DND-41 (cell line): Measurements from ENCODE around the gene CLRN3.
A peak's percentile ranks its signal among the peaks of the same experiment; 100 is the strongest.

Source experiments
- ATAC-seq: fragments of 200-7000 bp; cut with Tn5 transposase; 3 replicates; pipeline ENCODE4 v1.9.1; 2021; ENCODE audit warnings: low read depth; ENCODE audit not compliant: insufficient read depth
- DNase-seq: peaks from one replicate; pipeline ENCODE4 v3.0.0-alpha.2; 2020
- H2AFZ ChIP-seq: 2 replicates; pipeline ENCODE4 v1.6.0; 2012; ENCODE audit warnings: low read depth, low read length
- H3K27ac ChIP-seq: 2 replicates; pipeline ENCODE4 v1.5.1; 2012; ENCODE audit warnings: low read length, inconsistent platforms
- H3K27me3 ChIP-seq: fragments of 200-600 bp; sonication (generic); 2 replicates; pipeline ENCODE4 v1.6.0; 2012; ENCODE audit warnings: low read length, mild to moderate bottlenecking, inconsistent platforms; ENCODE audit not compliant: insufficient read depth, poor library complexity
- H3K36me3 ChIP-seq: 2 replicates; pipeline ENCODE4 v1.5.1; 2012; ENCODE audit warnings: low read length, inconsistent platforms; ENCODE audit not compliant: insufficient read depth
- H3K4me1 ChIP-seq: 2 replicates; pipeline ENCODE4 v1.5.1; 2012; ENCODE audit warnings: mild to moderate bottlenecking, low read length; ENCODE audit not compliant: insufficient read depth
- H3K4me2 ChIP-seq: 2 replicates; pipeline ENCODE4 v1.6.0; 2012; ENCODE audit warnings: mild to moderate bottlenecking, moderate library complexity, low read length, inconsistent platforms; ENCODE audit not compliant: insufficient read depth
- H3K4me3 ChIP-seq, 2 experiments: fragments of 200-600 bp in 1 of 2; shearing (Covaris generic) in 1 of 2; 2 replicates each; pipeline ENCODE4 v1.5.1; 2012 to 2016; ENCODE audit warnings: inconsistent platforms in 2 of 2, low read length in 2 of 2, mild to moderate bottlenecking in 2 of 2, low read depth in 1 of 2, moderate library complexity in 1 of 2
- H3K79me2 ChIP-seq: 2 replicates; pipeline ENCODE4 v1.6.0; 2012; ENCODE audit warnings: low read length, inconsistent platforms; ENCODE audit not compliant: insufficient read depth
- H3K9ac ChIP-seq: 2 replicates; pipeline ENCODE4 v1.6.0; 2012; ENCODE audit warnings: low read depth, mild to moderate bottlenecking, inconsistent platforms, low read length, moderate library complexity
- H3K9me3 ChIP-seq: 2 replicates; pipeline ENCODE4 v1.5.1; 2012; ENCODE audit warnings: low read length, moderate library complexity, mild to moderate bottlenecking, inconsistent platforms; ENCODE audit not compliant: insufficient read depth, severe bottlenecking
- H4K20me1 ChIP-seq: 2 replicates; pipeline ENCODE4 v1.6.0; 2012; ENCODE audit warnings: low read length; ENCODE audit not compliant: insufficient read depth
- EZH2 ChIP-seq: IDR thresholded peaks from 3 replicates; pipeline ENCODE4 v1.6.1; 2012; ENCODE audit warnings: borderline replicate concordance, low read depth, mild to moderate bottlenecking, moderate library complexity, low read length, inconsistent platforms; ENCODE audit not compliant: severe bottlenecking
- TF ChIP-seq, protein P1 (sequence below): IDR thresholded peaks from 2 replicates; pipeline ENCODE4 v1.5.1; 2012; ENCODE audit warnings: borderline replicate concordance, low read length, moderate library complexity, mild to moderate bottlenecking; ENCODE audit not compliant: poor library complexity, severe bottlenecking; ENCODE audit errors: extremely low read depth

Gene CLRN3

DNA sequence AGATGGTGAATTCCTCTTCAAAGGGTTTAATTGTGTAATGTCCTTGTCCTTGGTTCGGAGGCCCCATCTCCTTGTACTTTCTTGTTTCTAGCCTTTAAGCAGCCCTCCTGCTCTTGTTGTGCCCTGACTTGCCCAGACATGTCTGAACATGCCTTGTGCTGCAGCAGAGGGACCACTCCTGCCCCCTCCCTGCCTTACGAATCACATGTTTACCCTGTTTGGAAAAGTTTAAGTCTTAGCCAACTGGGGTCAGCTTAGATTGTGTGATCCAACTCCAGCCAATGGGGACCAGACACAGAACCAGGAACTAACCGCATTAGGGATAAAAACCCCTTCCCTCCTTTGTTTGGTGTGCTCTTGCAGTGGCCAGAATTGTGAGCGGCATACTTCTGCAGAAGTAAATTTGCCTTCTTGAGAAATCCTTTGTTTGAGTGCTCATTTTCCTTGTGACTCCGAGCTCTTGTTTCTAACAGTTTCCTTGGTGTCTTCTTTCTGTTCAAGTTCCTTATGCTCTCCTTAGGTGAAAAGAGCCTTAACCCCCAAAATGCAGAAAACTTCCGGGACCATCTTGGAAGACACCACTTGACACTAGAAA is 29.4 kb downstream of the CLRN3 start:
- Histone ChIP-seq H3K27ac (no peak overlapping the region), H2AFZ (no peak overlapping the region), H3K9me3 (no peaks in the 10 kb centered on the region), H3K27me3 (no peaks in the 10 kb centered on the region), H3K9ac (no peak overlapping the region), H3K4me1 (no peaks in the 10 kb centered on the region), H4K20me1 (no peaks in the 10 kb centered on the region), H3K79me2 (no peaks in the 10 kb centered on the region), H3K4me3 (no peak overlapping the region), H3K36me3 (no peaks in the 10 kb centered on the region), H3K4me2 (no peak overlapping the region)
- DNase-seq: peak; percentile 36
- ATAC-seq: no peak; the same call in 2 of the 3 replicates
- TF ChIP-seq, protein P1, sequence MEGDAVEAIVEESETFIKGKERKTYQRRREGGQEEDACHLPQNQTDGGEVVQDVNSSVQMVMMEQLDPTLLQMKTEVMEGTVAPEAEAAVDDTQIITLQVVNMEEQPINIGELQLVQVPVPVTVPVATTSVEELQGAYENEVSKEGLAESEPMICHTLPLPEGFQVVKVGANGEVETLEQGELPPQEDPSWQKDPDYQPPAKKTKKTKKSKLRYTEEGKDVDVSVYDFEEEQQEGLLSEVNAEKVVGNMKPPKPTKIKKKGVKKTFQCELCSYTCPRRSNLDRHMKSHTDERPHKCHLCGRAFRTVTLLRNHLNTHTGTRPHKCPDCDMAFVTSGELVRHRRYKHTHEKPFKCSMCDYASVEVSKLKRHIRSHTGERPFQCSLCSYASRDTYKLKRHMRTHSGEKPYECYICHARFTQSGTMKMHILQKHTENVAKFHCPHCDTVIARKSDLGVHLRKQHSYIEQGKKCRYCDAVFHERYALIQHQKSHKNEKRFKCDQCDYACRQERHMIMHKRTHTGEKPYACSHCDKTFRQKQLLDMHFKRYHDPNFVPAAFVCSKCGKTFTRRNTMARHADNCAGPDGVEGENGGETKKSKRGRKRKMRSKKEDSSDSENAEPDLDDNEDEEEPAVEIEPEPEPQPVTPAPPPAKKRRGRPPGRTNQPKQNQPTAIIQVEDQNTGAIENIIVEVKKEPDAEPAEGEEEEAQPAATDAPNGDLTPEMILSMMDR: no peak
- TF ChIP-seq EZH2: no peak

DNA sequence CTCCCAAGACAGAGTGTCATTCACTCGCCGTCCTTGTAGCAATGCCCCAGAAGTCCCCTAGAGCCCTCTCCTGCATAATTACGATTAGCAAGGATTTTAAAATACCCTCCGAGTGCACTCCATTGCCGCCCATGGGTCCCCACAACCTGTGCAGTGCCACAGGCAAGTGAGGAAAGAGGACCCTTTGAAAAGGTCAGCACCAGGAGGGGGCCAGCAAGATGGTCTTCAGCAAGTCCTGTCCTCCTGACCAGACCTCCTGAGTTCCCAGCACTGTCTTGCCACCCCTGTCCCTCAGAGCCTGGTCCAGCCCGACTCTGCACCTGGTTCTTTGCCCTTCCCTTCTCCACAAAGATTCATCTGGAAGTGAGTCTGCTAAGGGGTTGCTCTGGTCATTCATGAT is 32.1 kb downstream of the CLRN3 start:
- Histone ChIP-seq H3K36me3 (no peaks in the 10 kb centered on the region), H4K20me1 (no peaks in the 10 kb centered on the region), H2AFZ (no peak overlapping the region), H3K4me3 (no peak overlapping the region), H3K9ac (no peak overlapping the region), H3K27me3 (no peaks in the 10 kb centered on the region), H3K27ac (no peak overlapping the region), H3K4me1 (no peaks in the 10 kb centered on the region), H3K9me3 (no peaks in the 10 kb centered on the region), H3K4me2 (no peak overlapping the region), H3K79me2 (no peaks in the 10 kb centered on the region)
- TF ChIP-seq EZH2: no peak
- TF ChIP-seq, protein P1: no peak
- ATAC-seq (no peak), DNase-seq (no peak)

DNA sequence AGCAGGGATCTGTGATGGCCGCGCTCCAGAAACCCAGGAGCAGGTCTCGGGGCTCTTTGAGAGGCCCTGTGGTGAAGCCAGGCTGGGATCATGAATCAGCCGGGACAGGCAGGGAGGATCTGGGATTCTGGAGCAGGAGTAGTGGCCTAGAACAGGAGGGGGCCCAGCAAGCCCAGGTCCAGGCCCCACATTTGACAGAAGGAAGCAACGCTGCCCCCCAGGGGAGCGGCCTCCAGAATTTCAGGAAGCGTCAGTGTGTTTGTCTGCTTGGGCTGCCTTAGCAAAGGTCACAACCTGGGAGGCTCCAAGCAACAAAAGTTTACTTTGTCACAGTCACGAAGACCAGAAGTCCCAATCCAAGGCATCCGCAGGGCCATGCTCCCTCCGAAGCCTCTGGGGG is 36.8 kb downstream of the CLRN3 start:
- Histone ChIP-seq H4K20me1 (0 out of 2 replicates have a peak, but pooled peaks cover 4% of the 10 kb centered on the region), H3K79me2 (no peaks in the 10 kb centered on the region), H3K4me1 (no peaks in the 10 kb centered on the region), H3K9me3 (no peaks in the 10 kb centered on the region), H3K27me3 (no peaks in the 10 kb centered on the region), H3K27ac (no peak overlapping the region), H3K9ac (no peak overlapping the region), H2AFZ (no peak overlapping the region), H3K36me3 (no peaks in the 10 kb centered on the region), H3K4me3 (no peak overlapping the region), H3K4me2 (no peak overlapping the region)
- no peak for DNase-seq
- no peak for ATAC-seq
- TF ChIP-seq, protein P1: no peak
- no peak for TF ChIP-seq EZH2

DNA sequence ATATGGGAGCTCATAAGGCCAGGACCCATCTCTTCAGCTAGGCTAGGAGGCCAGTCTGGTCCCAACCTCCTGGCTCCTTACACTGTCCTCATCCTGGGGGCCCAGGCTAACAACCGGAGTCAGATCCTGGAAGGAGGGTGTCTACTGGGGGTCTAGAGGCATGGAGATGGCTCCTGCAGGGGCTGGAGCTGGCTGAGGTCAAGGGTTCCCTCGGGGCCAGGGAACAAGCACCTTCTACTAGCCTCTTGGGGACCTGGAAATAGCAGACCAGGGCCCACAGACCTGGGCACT is 37.2 kb downstream of the CLRN3 start:
- H3K27me3 ChIP-seq: no peaks in the 10 kb centered on the region
- H3K9ac ChIP-seq: no peak overlapping the region
- no peaks in the 10 kb centered on the region for H3K4me1 ChIP-seq
- H3K79me2 ChIP-seq: no peaks in the 10 kb centered on the region
- no peak overlapping the region for H3K4me2 ChIP-seq
- H3K9me3 ChIP-seq: no peaks in the 10 kb centered on the region
- H3K36me3 ChIP-seq: no peaks in the 10 kb centered on the region
- no peak for ATAC-seq
- H4K20me1 ChIP-seq: 0 out of 2 replicates have a peak, but pooled peaks cover 4% of the 10 kb centered on the region
- no peak overlapping the region for H3K27ac ChIP-seq
- H3K4me3 ChIP-seq: no peak overlapping the region
- no peak for TF ChIP-seq EZH2
- TF ChIP-seq, protein P1: no peak
- no peak overlapping the region for H2AFZ ChIP-seq
- DNase-seq: no peak
